Fibroblast of peridontal ligament (primary cell): ENCODE data around the gene ANKRD45.
A peak's percentile ranks its signal among the peaks of the same experiment; 100 is the strongest.
"Not testable (repeated sequence)": the region's sequence is repeated elsewhere in the genome, so short reads cannot be mapped to it uniquely, and the experiment has no call there.

Experiments
- DNase-seq: peaks from one replicate; pipeline ENCODE4 v3.0.0-alpha.2; 2010; ENCODE audit errors: extremely low read depth

Gene ANKRD45

DNA sequence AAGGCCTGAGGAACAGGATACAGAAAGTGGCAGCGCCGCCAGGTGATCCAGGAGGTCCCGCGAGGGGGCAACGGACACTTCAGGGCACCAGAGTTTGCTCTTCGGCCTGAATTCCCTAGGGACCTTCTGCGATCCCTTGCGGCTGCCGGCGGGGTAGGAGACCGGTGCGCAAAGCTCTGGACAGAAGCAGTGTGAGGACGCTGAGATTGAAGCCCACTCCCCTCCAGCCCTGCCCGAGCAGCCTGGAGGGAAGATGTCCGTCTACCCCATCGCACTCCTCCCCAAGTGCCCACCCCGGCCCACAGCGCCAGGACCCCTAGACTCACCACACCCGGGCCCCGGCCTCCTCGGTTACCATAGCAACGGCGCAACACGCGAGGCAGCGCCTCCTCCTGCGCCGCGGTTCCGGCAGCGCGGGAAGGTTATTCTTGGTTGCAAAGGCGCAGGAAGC lies at the start of gene ANKRD45:
TSS of gene ANKRD45 (minus strand) at position 361 of the 451 bp plus-strand sequence. CDS start 10,433 bp downstream, outside the sequence.
- DNase-seq: peak; percentile 17

DNA sequence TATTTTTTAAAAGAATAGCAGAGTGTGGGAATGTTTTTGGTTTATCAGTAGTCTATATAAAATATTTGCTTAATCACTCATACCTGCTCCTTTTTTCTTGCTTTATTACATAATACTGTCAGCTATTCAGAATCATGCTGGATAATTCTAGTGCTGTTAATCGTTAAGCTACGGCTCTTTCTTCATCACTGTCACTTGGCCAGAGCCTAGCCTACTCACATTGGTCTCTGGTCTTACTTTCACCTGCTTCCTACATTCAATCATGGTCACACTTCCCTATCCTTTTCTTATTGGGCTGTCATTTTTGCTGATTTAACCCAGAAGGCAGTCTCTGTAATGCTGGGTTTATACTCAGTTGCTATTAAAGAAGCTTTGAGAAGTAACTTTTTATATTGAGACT lies 47.6 kb upstream of the ANKRD45 start:
- no peak for DNase-seq

- DNase-seq: no peak
Measured at GRCh38 chr1:173715538-173715844, 45.8 kb upstream of the ANKRD45 start.

DNA sequence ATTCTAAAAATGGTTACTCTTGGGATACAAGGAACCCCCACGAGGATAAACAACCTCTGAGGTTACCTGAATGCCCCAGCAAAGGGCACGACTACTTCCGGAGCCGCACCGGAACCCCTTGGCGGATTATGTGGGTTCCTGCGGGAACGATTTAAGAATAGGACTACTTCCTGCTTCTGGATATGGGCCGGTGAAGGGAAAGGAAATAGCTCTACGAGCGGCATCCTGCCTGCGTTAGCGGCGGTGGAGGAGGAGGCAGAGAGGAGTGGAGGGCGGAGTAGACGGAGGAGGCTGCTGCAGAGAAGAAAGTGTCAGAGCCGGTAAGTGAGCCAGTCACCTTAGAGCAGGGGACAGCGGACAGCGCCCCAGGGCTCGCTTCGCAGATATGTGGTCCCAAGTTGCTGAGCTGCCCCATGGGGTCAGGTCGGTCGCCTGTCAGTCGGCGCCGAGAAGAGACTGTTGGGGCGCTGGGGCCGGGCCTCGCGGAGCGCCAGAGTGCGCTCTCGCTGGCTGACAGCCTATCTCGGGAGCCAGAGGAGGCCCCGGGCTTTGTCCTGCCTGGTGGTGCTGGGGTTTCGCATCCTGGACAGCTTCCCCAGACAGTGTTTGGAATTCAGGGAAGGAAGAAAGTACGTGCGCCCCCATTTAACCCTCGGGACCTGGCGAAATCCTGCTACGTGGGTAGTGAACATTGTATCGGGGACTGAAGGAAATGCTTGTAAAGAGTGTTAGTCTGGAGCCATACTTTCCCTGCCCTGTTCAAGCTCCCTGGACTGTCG lies 45.3 kb upstream of the ANKRD45 start, which contains the start of gene KLHL20:
TSS of gene KLHL20 (plus strand) at position 223 of the 779 bp plus-strand sequence. CDS start 1,063 bp downstream, outside the sequence.
- DNase-seq: peak; percentile 92

DNA sequence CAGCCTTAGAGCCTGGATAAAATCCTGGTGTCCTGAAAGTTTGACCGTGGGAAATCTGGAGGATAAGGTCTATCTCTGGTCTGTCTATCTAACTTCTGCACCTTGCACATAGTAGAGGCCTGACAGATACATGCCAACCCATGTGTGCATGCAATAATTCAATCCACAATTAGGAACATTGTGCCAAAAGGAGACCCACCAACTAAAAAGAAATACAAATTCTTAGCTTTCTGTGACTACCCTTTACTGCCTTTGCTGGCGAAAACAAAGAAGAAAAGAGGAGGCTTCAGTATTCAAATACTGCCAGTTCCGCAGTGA lies 44.7 kb upstream of the ANKRD45 start:
- no peak for DNase-seq

DNA sequence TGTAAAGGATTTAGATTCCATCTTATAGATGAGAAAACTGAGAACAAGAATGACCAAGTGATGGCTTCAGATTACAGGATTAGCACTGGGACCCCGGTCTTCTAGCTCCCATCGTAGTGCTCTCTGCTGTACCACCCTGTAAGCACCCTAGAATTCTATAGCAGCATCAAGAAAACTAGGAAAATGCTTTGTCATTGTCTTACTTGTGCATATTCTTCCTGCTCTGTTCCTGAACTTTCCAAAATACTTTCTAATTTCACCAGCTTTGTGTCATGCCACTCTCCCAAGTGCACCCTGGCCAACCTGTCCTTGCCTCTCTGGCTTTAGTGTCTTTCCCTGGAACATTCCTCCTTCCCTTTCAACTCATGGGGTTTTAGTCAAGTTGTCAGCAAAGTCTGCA lies 39.1 kb upstream of the ANKRD45 start:
- DNase-seq: no peak

DNA sequence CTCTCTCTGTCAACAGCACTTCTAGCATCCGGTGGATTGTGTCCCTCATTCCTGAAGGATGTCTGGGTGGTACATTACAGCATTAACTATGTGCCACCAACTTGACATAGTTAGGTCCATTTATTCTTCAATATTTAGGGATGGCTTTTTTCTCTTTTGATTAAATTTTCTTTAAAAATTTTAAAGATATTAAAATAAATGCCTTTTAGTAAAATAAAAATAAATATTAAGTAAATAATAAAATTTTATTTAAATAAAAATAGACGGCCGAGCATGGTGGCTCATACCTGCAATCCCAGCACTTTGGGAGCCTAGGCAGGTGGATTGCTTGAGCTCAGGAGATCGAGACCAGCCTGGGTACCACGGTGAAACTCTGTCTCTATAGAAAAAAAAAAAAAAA lies 35.5 kb upstream of the ANKRD45 start:
- no peak for DNase-seq

DNA sequence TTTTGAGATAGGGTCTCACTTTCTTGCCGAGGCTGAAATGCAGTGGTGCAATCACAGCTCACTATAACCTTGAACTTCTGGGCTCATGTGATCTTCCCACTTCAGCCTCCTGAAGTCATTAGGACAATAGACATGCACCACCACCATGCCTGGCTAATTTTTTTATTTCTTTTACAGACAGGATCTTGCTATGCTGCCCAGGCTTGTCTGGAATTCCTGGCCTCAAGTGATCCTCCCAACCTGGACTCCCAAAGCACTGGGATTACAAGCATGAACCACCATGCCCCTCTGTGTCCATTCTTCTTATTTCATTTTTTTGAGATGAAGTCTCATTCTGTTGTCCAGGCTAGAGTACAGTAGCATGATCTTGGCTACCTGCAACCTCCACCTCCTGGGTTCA lies 33.1 kb upstream of the ANKRD45 start:
- no peak for DNase-seq

DNA sequence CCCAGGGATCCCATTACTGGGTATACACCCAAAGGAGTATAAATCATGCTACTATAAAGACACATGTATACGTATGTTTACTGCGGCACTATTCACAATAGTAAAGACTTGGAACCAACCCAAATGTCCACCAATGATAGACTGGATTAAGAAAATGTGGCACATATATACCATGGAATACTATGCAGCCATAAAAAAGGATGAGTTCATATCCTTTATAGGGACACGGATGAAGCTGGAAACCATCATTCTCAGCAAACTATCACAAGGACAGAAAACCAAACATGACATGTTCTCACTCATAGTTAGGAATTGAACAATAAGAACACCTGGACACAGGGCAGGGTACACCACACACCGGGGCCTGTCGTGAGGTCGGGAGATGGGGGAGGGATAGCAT lies 31.6 kb upstream of the ANKRD45 start:
- not testable (repeated sequence) for DNase-seq

DNA sequence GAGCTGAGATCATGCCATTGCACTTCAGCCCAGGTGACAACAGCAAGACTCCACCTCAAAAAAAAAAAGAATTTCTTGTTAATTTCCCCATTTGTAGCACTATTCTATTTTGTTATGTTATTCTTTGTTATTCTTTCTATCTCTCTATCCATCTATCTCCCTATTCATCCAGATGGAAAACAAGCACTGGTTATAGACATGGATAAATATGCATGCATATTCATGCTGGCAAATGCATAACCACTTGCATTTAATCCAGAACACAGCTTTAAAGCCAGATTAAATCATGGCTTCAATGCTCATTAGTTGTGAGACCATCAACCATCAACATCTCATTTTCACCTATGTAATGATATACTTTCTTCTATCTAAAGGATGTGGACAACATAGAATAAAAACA lies 23.6 kb upstream of the ANKRD45 start:
- DNase-seq: no peak

- no peak for DNase-seq
Measured at GRCh38 chr1:173688300-173688699, 18.6 kb upstream of the ANKRD45 start.

- DNase-seq: not testable (repeated sequence)
Measured at GRCh38 chr1:173685121-173685520, 15.5 kb upstream of the ANKRD45 start.

- DNase-seq: not testable (repeated sequence)
Measured at GRCh38 chr1:173683838-173684237, 14.2 kb upstream of the ANKRD45 start.

- peak; percentile 59 for DNase-seq
Measured at GRCh38 chr1:173682184-173682583, 12.5 kb upstream of the ANKRD45 start.

GRCh38 chr1:173680152-173680551 lies 10.5 kb upstream of the ANKRD45 start:
- not testable (repeated sequence) for DNase-seq

- DNase-seq: not testable (repeated sequence)
Measured at GRCh38 chr1:173674496-173674895, 4.8 kb upstream of the ANKRD45 start.

DNA sequence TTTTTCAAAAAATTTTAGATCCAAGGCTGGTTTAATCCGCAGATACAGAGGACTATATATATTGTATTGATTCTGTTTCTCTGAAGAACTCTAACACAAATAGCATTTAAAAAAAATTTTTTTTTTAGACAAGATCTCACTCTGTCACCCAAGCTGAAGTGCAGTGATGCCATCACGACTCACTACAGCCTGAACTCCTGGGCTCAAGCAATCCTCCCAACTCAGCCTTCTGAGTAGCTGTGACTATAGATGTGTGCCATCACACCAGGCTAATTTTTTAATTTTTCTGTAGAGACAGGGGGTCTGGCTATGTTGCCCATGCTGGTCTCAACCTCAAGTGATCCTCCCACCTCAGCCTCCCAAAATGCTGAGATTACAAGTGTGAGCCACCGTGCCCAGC lies 3.0 kb downstream of the ANKRD45 start:
- DNase-seq: no peak

- DNase-seq: no peak
Measured at GRCh38 chr1:173663159-173663558, 6.5 kb downstream of the ANKRD45 start.

GRCh38 chr1:173661763-173662162 lies 7.9 kb downstream of the ANKRD45 start:
- DNase-seq: no peak

GRCh38 chr1:173661271-173661670 lies 8.4 kb downstream of the ANKRD45 start:
- no peak for DNase-seq

DNA sequence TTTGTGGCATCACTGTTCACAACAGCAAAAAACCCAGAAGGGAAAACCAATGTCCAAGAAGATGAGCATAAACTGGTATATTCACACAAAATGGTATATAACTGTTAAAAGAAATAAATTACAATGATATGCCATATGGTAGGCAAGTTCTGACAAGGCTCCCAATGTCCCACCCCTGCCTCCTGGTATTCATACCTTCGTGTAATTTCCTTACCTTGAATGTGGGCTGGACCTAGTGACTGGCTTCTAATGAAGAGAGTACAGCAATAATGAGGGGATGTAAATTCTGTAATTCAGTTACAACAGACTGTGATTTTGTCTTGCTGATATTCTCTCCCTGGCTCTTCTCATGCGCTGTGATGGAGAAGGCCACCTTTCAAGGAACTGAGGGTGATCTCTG lies 9.3 kb downstream of the ANKRD45 start:
- no peak for DNase-seq

DNA sequence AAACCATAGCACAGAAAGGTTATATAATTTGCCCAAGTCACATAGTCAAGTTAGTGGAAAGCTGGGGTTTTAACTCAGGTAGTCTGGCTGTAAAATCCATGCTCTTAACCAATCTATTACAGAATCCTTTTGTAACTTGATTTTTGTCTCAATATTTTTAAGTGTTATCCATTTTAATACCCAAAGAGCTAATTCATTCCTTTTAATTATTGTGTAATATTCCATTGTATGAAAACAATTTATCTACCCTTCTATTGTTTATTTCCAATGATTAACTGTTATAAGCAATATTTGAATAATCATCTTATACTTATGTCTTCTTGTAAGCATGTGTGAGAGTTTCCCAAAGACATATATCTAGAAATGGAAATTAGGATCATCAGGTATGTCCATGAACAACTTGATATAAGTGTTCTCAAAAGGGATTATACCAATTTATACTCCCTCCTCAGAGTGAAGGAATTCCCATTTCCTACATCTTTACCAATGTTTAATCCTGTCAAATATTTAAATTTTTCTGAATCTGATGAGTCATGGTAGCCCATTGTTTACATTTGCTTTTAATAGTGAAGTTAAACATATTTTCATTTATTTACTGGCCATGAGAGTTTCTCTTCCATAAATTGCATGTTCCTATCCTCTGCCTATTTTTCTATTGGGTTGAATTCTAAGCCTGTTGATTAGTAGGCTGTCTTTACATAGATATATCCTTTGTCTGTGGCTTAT lies 20.6 kb downstream of the ANKRD45 start:
- DNase-seq: no peak

DNA sequence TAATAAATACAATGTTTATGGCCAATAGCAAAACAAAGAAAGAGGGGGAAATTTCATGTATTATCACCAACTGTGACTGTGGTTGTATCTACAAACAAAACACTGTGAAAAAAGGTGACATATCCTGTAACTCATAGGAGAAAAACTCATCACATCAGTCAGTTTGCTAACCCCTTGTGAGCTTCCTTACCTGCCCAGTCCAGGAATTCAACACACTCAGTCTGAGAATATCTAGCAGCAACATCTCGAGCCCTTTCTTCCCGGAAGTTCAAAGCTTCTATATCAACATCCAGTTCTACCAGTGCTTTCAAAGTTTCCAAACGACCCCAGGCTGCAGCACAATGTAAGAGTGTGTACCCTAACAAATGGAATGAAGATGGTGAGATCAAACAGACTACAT lies 23.0 kb downstream of the ANKRD45 start:
- DNase-seq: no peak
